GM18951 (cell line): Measurements from ENCODE around the gene LMO7.

Source experiments
- POLR2A ChIP-seq: IDR thresholded peaks from 4 replicates; pipeline ENCODE4 v1.6.1; 2011; ENCODE audit warnings: mild to moderate bottlenecking; ENCODE audit not compliant: insufficient read length, insufficient read depth; ENCODE audit errors: extremely low read depth
- in situ Hi-C: fragments of 300-500 bp; cut with MboI; formaldehyde crosslinking; loops from one replicate; pipeline ENCODE4 v1.12.0; 2022; ENCODE audit warnings: low sequenced_read_pairs, mixed read lengths, inconsistent platforms; ENCODE audit not compliant: unreplicated experiment

Gene LMO7

DNA sequence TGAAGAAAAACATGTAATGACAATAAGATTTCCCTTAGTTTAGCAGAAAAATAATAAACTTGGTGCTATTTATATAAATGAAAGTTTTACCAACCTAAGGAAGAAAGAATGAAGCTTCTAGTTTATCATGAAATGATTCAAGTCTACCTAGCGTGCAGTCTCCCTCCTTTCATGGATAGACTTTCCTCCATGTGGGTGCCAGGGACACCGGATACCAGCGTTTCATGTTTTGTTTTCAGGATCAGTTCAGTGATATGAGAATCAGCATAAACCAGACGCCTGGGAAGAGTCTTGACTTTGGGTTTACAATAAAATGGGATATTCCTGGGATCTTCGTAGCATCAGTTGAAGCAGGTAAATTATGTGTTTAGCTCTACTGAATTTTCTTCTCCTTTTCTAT lies 196.7 kb downstream of the LMO7 start:
- in situ Hi-C loops: no loop called here
- no peak for TF ChIP-seq POLR2A

DNA sequence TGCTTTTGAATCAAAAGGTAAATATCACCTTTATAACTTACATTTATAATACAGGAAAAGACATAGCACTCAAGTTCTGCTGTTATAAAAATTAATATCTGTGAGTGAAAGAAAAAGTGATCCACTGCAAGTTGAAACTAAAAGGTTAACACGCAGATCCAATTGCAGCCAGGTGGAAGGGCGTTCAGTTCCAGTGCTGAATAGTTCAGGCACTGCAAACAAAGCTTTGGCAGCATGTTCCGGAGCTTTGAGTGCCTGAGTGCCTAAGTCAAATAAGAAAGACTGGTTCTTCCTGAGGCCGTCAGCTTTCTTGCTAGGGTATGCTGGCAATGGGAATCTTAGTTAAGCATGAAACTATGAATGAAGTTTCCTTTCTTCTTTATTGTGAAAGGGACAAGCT lies 200.3 kb downstream of the LMO7 start:
- no peak for TF ChIP-seq POLR2A
- in situ Hi-C loops: no loop called here

DNA sequence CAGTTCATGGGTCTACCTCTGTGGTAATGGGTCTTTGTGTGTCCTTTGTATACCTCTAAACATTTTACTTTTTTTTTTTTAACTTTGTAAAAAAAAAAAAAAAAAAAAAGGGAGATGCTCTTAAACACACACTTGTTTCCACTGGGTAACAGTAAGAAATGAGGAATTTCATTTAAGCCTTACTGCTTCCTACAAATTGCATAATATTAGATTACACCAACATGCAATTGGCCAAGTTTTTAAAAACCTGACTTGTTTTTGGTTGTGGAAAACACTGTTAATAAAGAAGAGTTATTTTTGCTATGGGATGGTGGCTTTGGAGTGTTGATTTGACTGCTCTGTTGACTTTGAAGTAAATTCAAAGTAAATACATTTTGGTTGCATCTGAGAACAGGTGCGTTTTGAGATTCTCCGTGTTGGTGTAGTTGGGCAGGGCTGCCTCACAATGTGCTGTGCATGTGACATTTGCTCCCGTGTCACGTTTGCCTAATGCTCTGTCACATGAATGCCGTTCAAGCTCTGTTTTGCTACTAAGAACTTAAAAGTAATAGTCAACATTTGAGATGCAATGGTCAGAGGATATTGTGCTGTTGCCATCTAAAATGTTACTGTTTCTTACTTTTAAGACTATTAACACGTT lies 202.4 kb downstream of the LMO7 start:
- in situ Hi-C loops: no loop called here
- no peak for TF ChIP-seq POLR2A

- no peak for TF ChIP-seq POLR2A
- in situ Hi-C loops: no loop called here
Measured at GRCh38 chr13:75839406-75839805, 203.3 kb downstream of the LMO7 start.

- TF ChIP-seq POLR2A: no peak
- in situ Hi-C loops: no loop called here
Measured at GRCh38 chr13:75841905-75842304, 205.8 kb downstream of the LMO7 start.

DNA sequence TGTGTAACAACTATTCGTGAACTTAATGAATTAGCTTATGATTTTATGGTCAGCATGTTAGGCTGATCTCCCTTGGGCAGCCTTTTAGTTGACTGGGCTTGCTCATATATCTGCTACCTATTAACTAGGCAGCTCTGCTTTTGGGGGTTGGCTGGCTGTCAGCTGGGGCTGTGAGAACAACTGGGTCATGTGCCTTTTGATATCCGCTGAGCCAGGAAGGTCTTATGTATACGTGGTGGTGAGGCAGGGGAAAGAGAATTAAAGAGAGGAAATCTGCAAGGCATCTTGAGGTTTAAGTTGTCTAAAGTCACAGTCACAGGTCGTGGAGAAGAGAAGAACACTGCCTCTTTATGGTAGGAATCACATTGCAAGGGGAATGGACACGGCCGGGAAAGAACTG lies 206.9 kb downstream of the LMO7 start:
- in situ Hi-C loops: no loop called here
- TF ChIP-seq POLR2A: no peak

- in situ Hi-C loops: no loop called here
- no peak for TF ChIP-seq POLR2A
Measured at GRCh38 chr13:75843991-75844390, 207.9 kb downstream of the LMO7 start.

GRCh38 chr13:75847588-75847987 lies 211.5 kb downstream of the LMO7 start:
- TF ChIP-seq POLR2A: no peak
- in situ Hi-C loops: no loop called here

GRCh38 chr13:75850916-75851315 lies 214.8 kb downstream of the LMO7 start:
- in situ Hi-C loops: loop anchor here (25.0 kb wide), 1 partner anchor 164 kb away; no protein-coding TSS in a partner anchor
- no peak for TF ChIP-seq POLR2A

DNA sequence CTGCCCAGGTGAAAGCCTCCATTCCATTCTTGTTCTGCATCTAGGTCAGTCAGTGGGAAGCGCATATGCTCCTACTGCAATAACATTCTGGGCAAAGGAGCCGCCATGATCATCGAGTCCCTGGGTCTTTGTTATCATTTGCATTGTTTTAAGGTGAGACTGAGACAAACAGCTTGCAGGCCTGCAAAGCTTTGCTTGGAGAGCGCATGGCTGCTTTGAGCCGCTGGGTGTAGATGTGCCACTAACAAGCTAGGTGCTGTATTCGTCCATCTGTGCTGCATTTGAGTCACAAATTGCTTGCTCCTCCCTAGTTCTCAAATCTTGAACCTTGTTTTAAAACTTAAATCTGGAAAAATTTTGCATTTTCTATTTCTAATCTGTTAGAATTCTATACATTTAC lies 219.1 kb downstream of the LMO7 start:
- in situ Hi-C loops: loop anchor here (25.0 kb wide), 1 partner anchor 168 kb away; no protein-coding TSS in a partner anchor
- TF ChIP-seq POLR2A: no peak

DNA sequence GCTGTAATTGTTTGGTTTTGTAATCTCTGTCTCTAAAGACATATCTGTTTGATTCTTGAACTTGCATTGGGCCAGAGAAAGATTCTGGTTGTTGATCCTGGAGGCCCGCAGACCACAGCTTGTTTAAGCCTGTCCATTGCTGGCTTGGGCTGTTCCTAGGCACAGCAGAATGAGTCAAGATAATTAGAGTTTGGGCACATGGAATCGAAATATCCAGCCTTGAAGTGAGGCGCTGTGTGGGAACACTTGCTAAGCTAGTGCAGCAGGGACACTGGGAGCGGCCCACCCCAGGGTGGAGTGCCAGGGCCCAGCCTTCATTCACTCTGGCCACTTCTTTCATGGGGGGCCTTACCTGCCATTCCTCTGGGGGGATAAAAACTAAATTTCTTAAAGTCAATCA lies 219.7 kb downstream of the LMO7 start:
- TF ChIP-seq POLR2A: no peak
- in situ Hi-C loops: loop anchor here (25.0 kb wide), 1 partner anchor 169 kb away; no protein-coding TSS in a partner anchor

- TF ChIP-seq POLR2A: no peak
- in situ Hi-C loops: loop anchor here (25.0 kb wide), 1 partner anchor 170 kb away; no protein-coding TSS in a partner anchor
Measured at GRCh38 chr13:75857291-75857690, 221.2 kb downstream of the LMO7 start.

- no peak for TF ChIP-seq POLR2A
- in situ Hi-C loops: loop anchor here (25.0 kb wide), 1 partner anchor 174 kb away; no protein-coding TSS in a partner anchor
Measured at GRCh38 chr13:75860935-75861334, 224.8 kb downstream of the LMO7 start.

GRCh38 chr13:75861786-75862185 lies 225.7 kb downstream of the LMO7 start:
- in situ Hi-C loops: loop anchor here (25.0 kb wide), 1 partner anchor 174 kb away; no protein-coding TSS in a partner anchor

More at GRCh38 chr13:75861786-75862185, 225.7 kb downstream of the LMO7 start:
- no peak for TF ChIP-seq POLR2A
